Measurements from ENCODE around the gene CNN2.

Gene CNN2

GRCh38 chr19:1032264-1032867, 6.0 kb downstream of the CNN2 start:
- FAIRE-seq = no peak

- no peak for FAIRE-seq
Measured at GRCh38 chr19:1035998-1036621, 9.7 kb downstream of the CNN2 start.

- no peak for FAIRE-seq
Measured at GRCh38 chr19:1037621-1038064, 11.2 kb downstream of the CNN2 start.

GRCh38 chr19:1038978-1039645, 12.7 kb downstream of the CNN2 start:
- FAIRE-seq = no peak

GRCh38 chr19:1039646-1040475, 13.5 kb downstream of the CNN2 start, which contains the start of gene ABCA7:
Gene ABCA7, plus strand, starts transcription at chr19:1040107. Its CDS starts 1,255 bp downstream, at chr19:1041362.
- FAIRE-seq = peak; percentile 80

- FAIRE-seq = peak; percentile 52
Measured at GRCh38 chr19:1040476-1041271, 14.3 kb downstream of the CNN2 start.

- FAIRE-seq = no peak
Measured at GRCh38 chr19:1041272-1041834, 14.9 kb downstream of the CNN2 start.

- FAIRE-seq = no peak
Measured at GRCh38 chr19:1041835-1042685, 15.7 kb downstream of the CNN2 start.

- FAIRE-seq = no peak
Measured at GRCh38 chr19:1042689-1043511, 16.5 kb downstream of the CNN2 start.

- FAIRE-seq = no peak
Measured at GRCh38 chr19:1045247-1045603, 18.8 kb downstream of the CNN2 start.

- FAIRE-seq = no peak
Measured at GRCh38 chr19:1046117-1046626, 19.8 kb downstream of the CNN2 start.

- FAIRE-seq = no peak
Measured at GRCh38 chr19:1046836-1047695, 20.7 kb downstream of the CNN2 start.

GRCh38 chr19:1047696-1048147, 21.3 kb downstream of the CNN2 start:
- FAIRE-seq = no peak

GRCh38 chr19:1049106-1049505, 22.7 kb downstream of the CNN2 start:
- no peak for FAIRE-seq

GRCh38 chr19:1049800-1050199, 23.4 kb downstream of the CNN2 start:
- no peak for FAIRE-seq

GRCh38 chr19:1050989-1051788, 24.8 kb downstream of the CNN2 start:
- no peak for FAIRE-seq

- no peak for FAIRE-seq
Measured at GRCh38 chr19:1051791-1052190, 25.4 kb downstream of the CNN2 start.

Data from TTC549 (cell line).